Eye (tissue), 1 donor: ENCODE measurements around the gene BAZ2B.

ENCODE experiments used
- DNase-seq: peaks from one replicate; pipeline ENCODE4 v3.0.0-alpha.2; 2015

BAZ2B gene

GRCh38 chr2:159459279-159459678 is 157.1 kb downstream of the BAZ2B start:
- no peak for DNase-seq

GRCh38 chr2:159457589-159457988 is 158.8 kb downstream of the BAZ2B start:
- no peak for DNase-seq

GRCh38 chr2:159456500-159457426 is 159.6 kb downstream of the BAZ2B start:
- no peak for DNase-seq

- no peak for DNase-seq
These were observed 160.9 kb downstream of the BAZ2B start for GRCh38 chr2:159455330-159455918.

GRCh38 chr2:159454185-159454584 is 162.2 kb downstream of the BAZ2B start:
- no peak for DNase-seq

- no peak for DNase-seq
These were observed 166.2 kb downstream of the BAZ2B start for GRCh38 chr2:159450180-159450579.

- DNase-seq, result peak; percentile 43
These were observed 166.7 kb downstream of the BAZ2B start for GRCh38 chr2:159449504-159450124.

GRCh38 chr2:159446817-159447216 is 169.5 kb downstream of the BAZ2B start:
- DNase-seq, result no peak

- DNase-seq, result no peak
These were observed 170.1 kb downstream of the BAZ2B start for GRCh38 chr2:159446201-159446600.

- no peak for DNase-seq
These were observed 171.0 kb downstream of the BAZ2B start for GRCh38 chr2:159445307-159445706.

- DNase-seq, result no peak
These were observed 171.6 kb downstream of the BAZ2B start for GRCh38 chr2:159444754-159445153.

- no peak for DNase-seq
These were observed 174.0 kb downstream of the BAZ2B start for GRCh38 chr2:159442159-159442852.

- DNase-seq, result no peak
These were observed 175.2 kb downstream of the BAZ2B start for GRCh38 chr2:159441182-159441581.

GRCh38 chr2:159439421-159439820 is 176.9 kb downstream of the BAZ2B start:
- no peak for DNase-seq

- DNase-seq, result no peak
These were observed 177.5 kb downstream of the BAZ2B start for GRCh38 chr2:159438720-159439353.

- no peak for DNase-seq
These were observed 178.1 kb downstream of the BAZ2B start for GRCh38 chr2:159438284-159438683.

GRCh38 chr2:159432610-159433009 is 183.7 kb downstream of the BAZ2B start:
- peak; percentile 4 for DNase-seq

GRCh38 chr2:159427048-159427447 is 189.3 kb downstream of the BAZ2B start:
- no peak for DNase-seq

- no peak for DNase-seq
These were observed 196.9 kb downstream of the BAZ2B start for GRCh38 chr2:159419403-159419802.

- DNase-seq, result no peak
These were observed 204.9 kb downstream of the BAZ2B start for GRCh38 chr2:159411460-159411859.

- DNase-seq, result no peak
These were observed 206.1 kb downstream of the BAZ2B start for GRCh38 chr2:159410276-159410675.

- DNase-seq, result no peak
These were observed 207.1 kb downstream of the BAZ2B start for GRCh38 chr2:159409116-159409800.
